ENCODE data around the gene CACNA1C.

The CACNA1C gene

GRCh38 chr12:2586156-2587038 is 533.6 kb downstream of the CACNA1C start:
- H3K27me3 ChIP-seq (replicated peaks; ENCODE audit: control insufficient read depth, insufficient read depth, low read length): no peaks in the 10 kb centered on the region
- no peak overlapping the region for H3K9ac ChIP-seq (ENCODE audit: low read length)
- DNase-seq (ENCODE audit: low read depth): no peak
- no peaks in the 10 kb centered on the region for H3K9me3 ChIP-seq (ENCODE audit: control insufficient read depth, low read length)
- H3K4me1 ChIP-seq (ENCODE audit: control insufficient read depth, insufficient read depth, low read length): peaks cover 10% of the 10 kb centered on the region
- peaks cover 39% of the 10 kb centered on the region for H3K36me3 ChIP-seq (ENCODE audit: control insufficient read depth, insufficient read depth, low read length, severe bottlenecking)
- no peak overlapping the region for H3K4me3 ChIP-seq (ENCODE audit: low read length)

GRCh38 chr12:2588345-2588744 is 535.6 kb downstream of the CACNA1C start:
- no peak for DNase-seq (ENCODE audit: low read depth)
- H3K9ac ChIP-seq (ENCODE audit: low read length): no peak overlapping the region

GRCh38 chr12:2589381-2589780 is 536.6 kb downstream of the CACNA1C start:
- H3K4me1 ChIP-seq (ENCODE audit: control insufficient read depth, insufficient read depth, low read length): no peaks in the 10 kb centered on the region
- DNase-seq (ENCODE audit: low read depth): no peak
- H3K4me3 ChIP-seq (ENCODE audit: low read length): no peak overlapping the region
- no peak overlapping the region for H3K9ac ChIP-seq (ENCODE audit: low read length)
- peaks cover 15% of the 10 kb centered on the region for H3K9me3 ChIP-seq (ENCODE audit: control insufficient read depth, low read length)
- H3K36me3 ChIP-seq (ENCODE audit: control insufficient read depth, insufficient read depth, low read length, severe bottlenecking): peaks cover 69% of the 10 kb centered on the region
- no peaks in the 10 kb centered on the region for H3K27me3 ChIP-seq (replicated peaks; ENCODE audit: control insufficient read depth, insufficient read depth, low read length)

More at GRCh38 chr12:2588345-2588744, 535.6 kb downstream of the CACNA1C start:
- H3K9me3 ChIP-seq (ENCODE audit: control insufficient read depth, low read length): peaks cover 5% of the 10 kb centered on the region
- H3K36me3 ChIP-seq (ENCODE audit: control insufficient read depth, insufficient read depth, low read length, severe bottlenecking): peaks cover 58% of the 10 kb centered on the region
- H3K4me1 ChIP-seq (ENCODE audit: control insufficient read depth, insufficient read depth, low read length): peaks cover 1% of the 10 kb centered on the region
- no peak overlapping the region for H3K4me3 ChIP-seq (ENCODE audit: low read length)
- no peaks in the 10 kb centered on the region for H3K27me3 ChIP-seq (replicated peaks; ENCODE audit: control insufficient read depth, insufficient read depth, low read length)

GRCh38 chr12:2593045-2593444 is 540.3 kb downstream of the CACNA1C start:
- no peak for DNase-seq (ENCODE audit: low read depth)
- H3K36me3 ChIP-seq (ENCODE audit: control insufficient read depth, insufficient read depth, low read length, severe bottlenecking): peaks cover 84% of the 10 kb centered on the region
- no peaks in the 10 kb centered on the region for H3K27me3 ChIP-seq (replicated peaks; ENCODE audit: control insufficient read depth, insufficient read depth, low read length)
- H3K9me3 ChIP-seq (ENCODE audit: control insufficient read depth, low read length): peaks cover 22% of the 10 kb centered on the region
- H3K4me1 ChIP-seq (ENCODE audit: control insufficient read depth, insufficient read depth, low read length): no peaks in the 10 kb centered on the region
- no peak overlapping the region for H3K9ac ChIP-seq (ENCODE audit: low read length)
- H3K4me3 ChIP-seq (ENCODE audit: low read length): no peak overlapping the region

GRCh38 chr12:2596441-2596840 is 543.7 kb downstream of the CACNA1C start:
- no peak for DNase-seq (ENCODE audit: low read depth)
- no peak overlapping the region for H3K4me3 ChIP-seq (ENCODE audit: low read length)
- peaks cover 97% of the 10 kb centered on the region for H3K36me3 ChIP-seq (ENCODE audit: control insufficient read depth, insufficient read depth, low read length, severe bottlenecking)
- no peak overlapping the region for H3K9ac ChIP-seq (ENCODE audit: low read length)
- H3K4me1 ChIP-seq (ENCODE audit: control insufficient read depth, insufficient read depth, low read length): no peaks in the 10 kb centered on the region
- H3K9me3 ChIP-seq (ENCODE audit: control insufficient read depth, low read length): peaks cover 22% of the 10 kb centered on the region
- no peaks in the 10 kb centered on the region for H3K27me3 ChIP-seq (replicated peaks; ENCODE audit: control insufficient read depth, insufficient read depth, low read length)

GRCh38 chr12:2605301-2605700 is 552.5 kb downstream of the CACNA1C start:
- no peak overlapping the region for H3K9ac ChIP-seq (ENCODE audit: low read length)

GRCh38 chr12:2606186-2606910 is 553.6 kb downstream of the CACNA1C start:
- H3K36me3 ChIP-seq (ENCODE audit: control insufficient read depth, insufficient read depth, low read length, severe bottlenecking): peaks cover 69% of the 10 kb centered on the region
- no peak overlapping the region for H3K9ac ChIP-seq (ENCODE audit: low read length)
- no peaks in the 10 kb centered on the region for H3K27me3 ChIP-seq (replicated peaks; ENCODE audit: control insufficient read depth, insufficient read depth, low read length)
- H3K4me1 ChIP-seq (ENCODE audit: control insufficient read depth, insufficient read depth, low read length): no peaks in the 10 kb centered on the region
- H3K9me3 ChIP-seq (ENCODE audit: control insufficient read depth, low read length): no peaks in the 10 kb centered on the region
- H3K4me3 ChIP-seq (ENCODE audit: low read length): no peak overlapping the region
- DNase-seq (ENCODE audit: low read depth): no peak

More at GRCh38 chr12:2605301-2605700, 552.5 kb downstream of the CACNA1C start:
- no peaks in the 10 kb centered on the region for H3K4me1 ChIP-seq (ENCODE audit: control insufficient read depth, insufficient read depth, low read length)
- H3K36me3 ChIP-seq (ENCODE audit: control insufficient read depth, insufficient read depth, low read length, severe bottlenecking): peaks cover 72% of the 10 kb centered on the region
- no peak for DNase-seq (ENCODE audit: low read depth)
- H3K27me3 ChIP-seq (replicated peaks; ENCODE audit: control insufficient read depth, insufficient read depth, low read length): no peaks in the 10 kb centered on the region
- no peaks in the 10 kb centered on the region for H3K9me3 ChIP-seq (ENCODE audit: control insufficient read depth, low read length)
- H3K4me3 ChIP-seq (ENCODE audit: low read length): no peak overlapping the region

- no peak overlapping the region for H3K9ac ChIP-seq (ENCODE audit: low read length)
- DNase-seq (ENCODE audit: low read depth): no peak
- H3K27me3 ChIP-seq (replicated peaks; ENCODE audit: control insufficient read depth, insufficient read depth, low read length): no peaks in the 10 kb centered on the region
- no peaks in the 10 kb centered on the region for H3K9me3 ChIP-seq (ENCODE audit: control insufficient read depth, low read length)
- peaks cover 58% of the 10 kb centered on the region for H3K36me3 ChIP-seq (ENCODE audit: control insufficient read depth, insufficient read depth, low read length, severe bottlenecking)
- H3K4me1 ChIP-seq (ENCODE audit: control insufficient read depth, insufficient read depth, low read length): peaks cover 9% of the 10 kb centered on the region
- no peak overlapping the region for H3K4me3 ChIP-seq (ENCODE audit: low read length)
Observed at GRCh38 chr12:2607881-2608607, 555.3 kb downstream of the CACNA1C start.

GRCh38 chr12:2608608-2608945 is 555.8 kb downstream of the CACNA1C start:
- Histone ChIP-seq H3K4me1 (ENCODE audit: control insufficient read depth, insufficient read depth, low read length) (peaks cover 14% of the 10 kb centered on the region), H3K9me3 (ENCODE audit: control insufficient read depth, low read length) (no peaks in the 10 kb centered on the region), H3K9ac (ENCODE audit: low read length) (no peak overlapping the region), H3K36me3 (ENCODE audit: control insufficient read depth, insufficient read depth, low read length, severe bottlenecking) (peaks cover 56% of the 10 kb centered on the region), H3K4me3 (ENCODE audit: low read length) (no peak overlapping the region), H3K27me3 (replicated peaks; ENCODE audit: control insufficient read depth, insufficient read depth, low read length) (no peaks in the 10 kb centered on the region)
- DNase-seq (ENCODE audit: low read depth): no peak

GRCh38 chr12:2609020-2609419 is 556.2 kb downstream of the CACNA1C start:
- Histone ChIP-seq H3K9me3 (ENCODE audit: control insufficient read depth, low read length) (no peaks in the 10 kb centered on the region), H3K27me3 (replicated peaks; ENCODE audit: control insufficient read depth, insufficient read depth, low read length) (no peaks in the 10 kb centered on the region), H3K9ac (ENCODE audit: low read length) (no peak overlapping the region), H3K4me1 (ENCODE audit: control insufficient read depth, insufficient read depth, low read length) (peaks cover 17% of the 10 kb centered on the region), H3K36me3 (ENCODE audit: control insufficient read depth, insufficient read depth, low read length, severe bottlenecking) (peaks cover 56% of the 10 kb centered on the region), H3K4me3 (ENCODE audit: low read length) (no peak overlapping the region)
- DNase-seq (ENCODE audit: low read depth): no peak

GRCh38 chr12:2610358-2610757 is 557.6 kb downstream of the CACNA1C start:
- Histone ChIP-seq H3K36me3 (ENCODE audit: control insufficient read depth, insufficient read depth, low read length, severe bottlenecking) (peaks cover 51% of the 10 kb centered on the region), H3K9ac (ENCODE audit: low read length) (no peak overlapping the region), H3K4me3 (ENCODE audit: low read length) (no peak overlapping the region), H3K27me3 (replicated peaks; ENCODE audit: control insufficient read depth, insufficient read depth, low read length) (no peaks in the 10 kb centered on the region), H3K4me1 (ENCODE audit: control insufficient read depth, insufficient read depth, low read length) (peaks cover 27% of the 10 kb centered on the region), H3K9me3 (ENCODE audit: control insufficient read depth, low read length) (no peaks in the 10 kb centered on the region)
- DNase-seq (ENCODE audit: low read depth): no peak
